ENCODE data around the gene MAP3K7. TPM values are rescaled to one million over a fixed set of nuclear protein-coding genes. Genes with fewer than 3 reads are reported as not detected.
A peak's percentile ranks its signal among the peaks of the same experiment; 100 is the strongest.

Gene MAP3K7
- total RNA-seq, 1 donor from 2014 or later, result 91.9 TPM

DNA sequence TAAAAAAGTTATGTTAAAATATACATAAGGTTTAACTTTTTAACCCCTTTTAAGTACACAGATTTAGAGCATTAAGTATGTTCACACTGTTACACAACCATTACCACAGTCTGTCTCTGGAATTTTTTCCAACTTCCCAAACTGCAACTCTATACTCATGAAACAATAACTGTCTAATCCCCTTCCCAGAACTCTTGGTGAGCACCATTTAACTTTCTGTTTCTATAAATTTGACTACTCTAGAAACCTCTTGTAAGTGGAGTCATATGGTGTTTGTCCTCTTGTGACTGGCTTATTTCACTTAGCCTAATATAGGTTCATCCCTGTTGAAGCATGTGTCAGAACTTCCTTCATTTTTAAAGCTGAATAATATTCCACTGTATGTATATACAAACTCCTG lies 98.1 kb downstream of the MAP3K7 start:
- no peak overlapping the region for H3K4me3 Mint-ChIP-seq
- Histone ChIP-seq H3K4me1 (peaks cover 54% of the 10 kb centered on the region), H3K27me3 (no peaks in the 10 kb centered on the region), H3K9me3 (ENCODE audit: low read depth) (peaks cover 4% of the 10 kb centered on the region), H3K79me2 (ENCODE audit: low read depth) (no peaks in the 10 kb centered on the region), H2AFZ (replicated peaks) (no peak overlapping the region), H3K9ac (no peak overlapping the region), H3F3A (ENCODE audit: low read depth) (peaks cover 41% of the 10 kb centered on the region), H3K4me2 (peak overlapping the region; percentile 41), H3K4me3 (no peak overlapping the region), H4K20me1 (ENCODE audit: low read depth) (no peaks in the 10 kb centered on the region), H3K27ac (no peak overlapping the region), H3K36me3 (no peaks in the 10 kb centered on the region)
- H3K27me3 Mint-ChIP-seq (ENCODE audit: insufficient read depth, low read depth), result peaks cover 2% of the 10 kb centered on the region
- H3K36me3 Mint-ChIP-seq, result peaks cover 6% of the 10 kb centered on the region
- TF ChIP-seq CTCF (IDR thresholded peaks at IDR 0.05) (no peak), EZH2 (IDR thresholded peaks at IDR 0.05) (no peak)
- no peak for DNase-seq (ENCODE audit: low spot score)
- H3K27ac Mint-ChIP-seq, result peak overlapping the region; percentile 62
- peaks cover 66% of the 10 kb centered on the region for H3K4me1 Mint-ChIP-seq
- H3K9me3 Mint-ChIP-seq, result peaks cover 26% of the 10 kb centered on the region

DNA sequence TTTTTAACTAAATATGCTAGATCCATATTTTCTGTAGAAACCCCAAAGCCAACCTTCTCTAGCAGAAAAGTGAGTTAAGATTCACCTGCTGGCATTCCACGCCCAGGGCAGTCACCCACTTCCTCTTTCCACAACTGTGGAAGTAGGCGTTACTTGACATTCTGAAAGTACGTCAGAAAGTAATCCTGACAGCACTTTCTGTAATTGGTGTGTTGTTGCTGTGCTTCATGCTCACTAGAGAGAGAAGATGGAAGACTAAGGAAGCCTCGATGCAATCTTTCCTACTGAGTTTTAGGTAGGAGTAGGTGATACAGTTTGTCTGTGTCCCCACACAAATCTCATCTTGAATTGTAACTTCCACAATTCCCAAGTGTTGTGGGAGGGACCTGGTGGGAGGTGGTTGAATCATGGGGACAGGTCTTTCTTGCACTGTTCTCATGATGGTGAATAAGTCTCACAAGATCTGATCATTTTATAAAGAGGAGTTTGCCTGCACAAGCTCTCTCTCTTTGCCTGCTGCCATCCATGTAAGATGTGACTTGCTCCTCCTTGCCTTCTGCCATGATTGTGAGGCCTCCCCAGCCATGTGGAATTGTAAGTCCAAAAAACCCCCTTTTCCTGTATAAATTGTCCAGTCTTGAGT lies 101.1 kb downstream of the MAP3K7 start:
- Histone ChIP-seq H4K20me1 (ENCODE audit: low read depth) (no peaks in the 10 kb centered on the region), H3K4me3 (no peak overlapping the region), H3K36me3 (no peaks in the 10 kb centered on the region), H3K4me2 (peak overlapping the region; percentile 29), H3K4me1 (peaks cover 46% of the 10 kb centered on the region), H3K27me3 (no peaks in the 10 kb centered on the region), H3F3A (ENCODE audit: low read depth) (peaks cover 32% of the 10 kb centered on the region), H3K9me3 (ENCODE audit: low read depth) (peaks cover 4% of the 10 kb centered on the region), H3K79me2 (ENCODE audit: low read depth) (no peaks in the 10 kb centered on the region), H2AFZ (replicated peaks) (no peak overlapping the region), H3K27ac (peak overlapping the region; percentile 78), H3K9ac (no peak overlapping the region)
- DNase-seq (ENCODE audit: low spot score), result no peak
- peaks cover 8% of the 10 kb centered on the region for H3K36me3 Mint-ChIP-seq
- TF ChIP-seq EZH2 (IDR thresholded peaks at IDR 0.05) (no peak), CTCF (IDR thresholded peaks at IDR 0.05) (no peak), EZH2phosphoT487 (IDR thresholded peaks at IDR 0.05) (no peak)
- H3K9me3 Mint-ChIP-seq, result peaks cover 31% of the 10 kb centered on the region
- H3K27me3 Mint-ChIP-seq (ENCODE audit: insufficient read depth, low read depth), result peaks cover 4% of the 10 kb centered on the region
- H3K27ac Mint-ChIP-seq, result peak overlapping the region; percentile 84
- H3K4me3 Mint-ChIP-seq, result no peak overlapping the region
- H3K4me1 Mint-ChIP-seq, result peaks cover 54% of the 10 kb centered on the region

DNA sequence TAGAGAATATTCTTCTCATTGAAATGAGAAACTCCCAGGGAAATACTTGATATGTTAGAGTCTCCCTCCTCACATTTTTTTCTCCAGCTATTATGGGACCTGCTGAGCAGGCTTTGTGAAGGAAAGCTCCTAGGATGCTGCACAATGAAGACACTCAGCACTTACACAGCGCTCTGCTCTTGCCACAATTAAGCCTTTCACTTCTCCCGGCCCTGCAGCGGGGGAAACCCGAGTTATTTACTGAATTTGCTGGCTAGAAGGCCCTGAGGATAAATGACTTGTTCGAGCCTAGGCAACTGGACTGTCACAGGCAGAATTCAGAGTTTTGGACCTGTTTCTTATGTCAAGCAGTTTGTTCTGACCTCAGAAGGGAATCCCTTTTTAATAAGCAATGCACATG lies 102.0 kb downstream of the MAP3K7 start:
- Mint-ChIP-seq H3K27me3 (ENCODE audit: insufficient read depth, low read depth) (peaks cover 7% of the 10 kb centered on the region), H3K9me3 (peaks cover 31% of the 10 kb centered on the region), H3K27ac (peak overlapping the region; percentile 97), H3K4me1 (peaks cover 50% of the 10 kb centered on the region), H3K4me3 (peak overlapping the region; percentile 33), H3K36me3 (peaks cover 8% of the 10 kb centered on the region)
- H3K27ac ChIP-seq, result peak overlapping the region; percentile 78
- peaks cover 33% of the 10 kb centered on the region for H3F3A ChIP-seq (ENCODE audit: low read depth)
- H3K9me3 ChIP-seq (ENCODE audit: low read depth), result peaks cover 4% of the 10 kb centered on the region
- peak; percentile 83 for DNase-seq (ENCODE audit: low spot score)
- H3K4me2 ChIP-seq, result peak overlapping the region; percentile 29
- H3K27me3 ChIP-seq, result no peaks in the 10 kb centered on the region
- no peak overlapping the region for H3K4me3 ChIP-seq
- no peak overlapping the region for H3K9ac ChIP-seq
- no peak overlapping the region for H2AFZ ChIP-seq (replicated peaks)
- H3K4me1 ChIP-seq, result peaks cover 44% of the 10 kb centered on the region
- no peaks in the 10 kb centered on the region for H3K79me2 ChIP-seq (ENCODE audit: low read depth)
- no peaks in the 10 kb centered on the region for H4K20me1 ChIP-seq (ENCODE audit: low read depth)
- no peak for TF ChIP-seq CTCF (IDR thresholded peaks at IDR 0.05)
- TF ChIP-seq EZH2phosphoT487 (IDR thresholded peaks at IDR 0.05), result no peak
- no peak for TF ChIP-seq EZH2 (IDR thresholded peaks at IDR 0.05)
- no peaks in the 10 kb centered on the region for H3K36me3 ChIP-seq

Measured in neural progenitor cell (in vitro differentiated cells).